ENCODE data around the gene SPZ1. TPM values are rescaled to one million over a fixed set of nuclear protein-coding genes. Genes with fewer than 3 reads are reported as not detected.

SPZ1 gene
- total RNA-seq, 2 experiments from 2014 or later: not detected

DNA sequence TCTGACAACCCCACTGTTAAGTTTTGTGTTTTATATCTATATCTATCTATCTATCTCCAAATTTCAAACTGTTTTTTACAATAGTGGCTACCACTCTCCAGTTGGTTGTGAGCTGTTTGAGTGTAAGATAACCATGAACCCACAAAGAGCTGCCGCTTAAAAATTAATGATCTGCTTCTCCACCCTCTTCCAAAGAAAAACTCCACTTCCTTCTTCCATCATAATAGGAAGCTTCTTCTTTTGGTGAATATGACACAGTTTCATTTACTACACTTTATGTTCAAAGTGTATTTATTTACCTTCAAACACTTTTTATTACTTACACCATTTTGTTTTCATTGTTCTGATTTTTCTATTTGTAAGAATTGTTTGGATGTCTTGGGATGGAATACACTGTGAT is 37.9 kb downstream of the SPZ1 start:
- intact Hi-C loops (cut with micrococcal nuclease; ENCODE audit: unreplicated experiment): no loop called here
- Histone ChIP-seq H3K27ac (ENCODE audit: low read depth, low read length, poor library complexity, severe bottlenecking) (no peak overlapping the region), H3K79me2 (ENCODE audit: insufficient read depth, low read depth, low read length) (no peaks in the 10 kb centered on the region), H3K9me2 (ENCODE audit: insufficient read depth, low read length) (no peaks in the 10 kb centered on the region), H3K4me2 (ENCODE audit: low read length) (no peak overlapping the region), H4K20me1 (ENCODE audit: insufficient read depth, low read length) (no peaks in the 10 kb centered on the region), H3K4me1 (ENCODE audit: insufficient read depth, low read length, poor library complexity, severe bottlenecking) (no peaks in the 10 kb centered on the region), H2AFZ (ENCODE audit: low read length) (no peak overlapping the region), H3K9me3 (ENCODE audit: low read length) (no peaks in the 10 kb centered on the region), H3K4me3 (ENCODE audit: low read depth, low read length, poor library complexity, severe bottlenecking) (no peak overlapping the region), H3K36me3 (ENCODE audit: insufficient read depth, low read length) (no peaks in the 10 kb centered on the region)
- no peak for DNase-seq (ENCODE audit: low spot score)
- no peak for TF ChIP-seq EZH2phosphoT487 (IDR thresholded peaks at IDR 0.05; ENCODE audit: borderline replicate concordance, low read depth, low read length)
- TF ChIP-seq, protein P1, sequence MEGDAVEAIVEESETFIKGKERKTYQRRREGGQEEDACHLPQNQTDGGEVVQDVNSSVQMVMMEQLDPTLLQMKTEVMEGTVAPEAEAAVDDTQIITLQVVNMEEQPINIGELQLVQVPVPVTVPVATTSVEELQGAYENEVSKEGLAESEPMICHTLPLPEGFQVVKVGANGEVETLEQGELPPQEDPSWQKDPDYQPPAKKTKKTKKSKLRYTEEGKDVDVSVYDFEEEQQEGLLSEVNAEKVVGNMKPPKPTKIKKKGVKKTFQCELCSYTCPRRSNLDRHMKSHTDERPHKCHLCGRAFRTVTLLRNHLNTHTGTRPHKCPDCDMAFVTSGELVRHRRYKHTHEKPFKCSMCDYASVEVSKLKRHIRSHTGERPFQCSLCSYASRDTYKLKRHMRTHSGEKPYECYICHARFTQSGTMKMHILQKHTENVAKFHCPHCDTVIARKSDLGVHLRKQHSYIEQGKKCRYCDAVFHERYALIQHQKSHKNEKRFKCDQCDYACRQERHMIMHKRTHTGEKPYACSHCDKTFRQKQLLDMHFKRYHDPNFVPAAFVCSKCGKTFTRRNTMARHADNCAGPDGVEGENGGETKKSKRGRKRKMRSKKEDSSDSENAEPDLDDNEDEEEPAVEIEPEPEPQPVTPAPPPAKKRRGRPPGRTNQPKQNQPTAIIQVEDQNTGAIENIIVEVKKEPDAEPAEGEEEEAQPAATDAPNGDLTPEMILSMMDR (conservative IDR thresholded peaks at IDR 0.05; ENCODE audit: low read length): no peak
- POLR2A ChIA-PET: interaction anchor here (0.8 to 1.1 kb wide), 2 partner anchors 11 to 17 kb away, joined by 3 read pairs; no protein-coding TSS in a partner anchor
- BruUV-seq (replicated peaks): no TSS peak
- CTCF ChIA-PET (ENCODE audit: unreplicated experiment): no interaction called here

DNA sequence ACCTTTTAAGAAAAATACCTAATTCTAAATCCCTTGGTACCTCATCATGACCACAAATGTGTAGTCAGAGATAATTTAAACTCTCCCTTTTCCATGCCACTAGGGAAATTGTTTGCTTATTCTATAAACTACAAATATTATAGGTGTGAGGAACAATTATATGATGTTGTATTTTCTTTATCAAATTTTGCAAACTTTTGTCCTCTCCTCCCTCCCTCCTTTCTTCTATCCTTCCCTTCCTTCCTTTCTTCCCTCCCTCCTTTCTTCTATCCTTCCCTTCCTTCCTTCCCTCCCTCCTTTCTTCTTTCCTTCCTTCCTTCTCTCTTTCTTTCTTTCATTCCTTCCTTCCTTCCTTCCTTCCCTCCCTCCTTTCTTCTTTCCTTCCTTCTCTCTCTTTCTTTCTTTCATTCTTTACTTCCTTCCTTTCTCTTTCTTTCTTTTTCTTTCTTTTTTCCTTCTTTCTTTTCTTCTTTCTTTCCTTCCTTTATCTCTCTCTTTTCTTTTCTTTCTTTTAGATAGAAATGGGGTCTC is 41.2 kb downstream of the SPZ1 start:
- Histone ChIP-seq H4K20me1 (ENCODE audit: insufficient read depth, low read length) (no peaks in the 10 kb centered on the region), H3K4me3 (ENCODE audit: low read depth, low read length, poor library complexity, severe bottlenecking) (no peak overlapping the region), H3K4me2 (ENCODE audit: low read length) (no peak overlapping the region), H3K36me3 (ENCODE audit: insufficient read depth, low read length) (no peaks in the 10 kb centered on the region), H3K9me3 (ENCODE audit: low read length) (no peaks in the 10 kb centered on the region), H3K27ac (ENCODE audit: low read depth, low read length, poor library complexity, severe bottlenecking) (no peak overlapping the region), H3K9me2 (ENCODE audit: insufficient read depth, low read length) (no peaks in the 10 kb centered on the region), H2AFZ (ENCODE audit: low read length) (no peak overlapping the region), H3K4me1 (ENCODE audit: insufficient read depth, low read length, poor library complexity, severe bottlenecking) (no peaks in the 10 kb centered on the region), H3K79me2 (ENCODE audit: insufficient read depth, low read depth, low read length) (no peaks in the 10 kb centered on the region)
- BruUV-seq (replicated peaks): no TSS peak
- ChIA-PET POLR2A (interaction anchor here (0.8 kb wide), 1 partner anchor 8 kb away, joined by 3 read pairs; no protein-coding TSS in a partner anchor), CTCF (ENCODE audit: unreplicated experiment) (no interaction called here)
- TF ChIP-seq, protein P1 (conservative IDR thresholded peaks at IDR 0.05; ENCODE audit: low read length): no peak
- no peak for TF ChIP-seq EZH2phosphoT487 (IDR thresholded peaks at IDR 0.05; ENCODE audit: borderline replicate concordance, low read depth, low read length)
- DNase-seq (ENCODE audit: low spot score): no peak
- intact Hi-C loops (cut with micrococcal nuclease; ENCODE audit: unreplicated experiment): no loop called here

DNA sequence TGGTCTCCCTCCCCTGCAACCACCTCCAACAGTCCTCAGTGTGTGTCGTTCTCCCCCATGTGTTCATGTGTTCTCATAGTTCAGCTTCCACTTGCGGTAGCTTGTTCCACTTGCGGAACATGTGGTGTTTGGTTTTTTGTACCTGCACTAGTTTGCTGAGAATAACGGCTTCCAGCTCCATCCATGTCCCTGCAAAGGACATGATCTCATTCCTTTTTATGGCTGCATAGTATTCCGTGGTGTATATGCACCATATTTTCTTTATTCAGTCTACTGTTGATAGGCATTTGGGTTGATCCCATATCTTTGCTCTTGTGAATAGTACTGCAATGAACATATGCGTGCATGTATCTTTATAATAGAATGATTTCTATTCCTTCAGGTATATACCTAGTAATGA is 45.1 kb downstream of the SPZ1 start:
- no TSS peak for BruUV-seq (replicated peaks)
- H3K36me3 ChIP-seq (ENCODE audit: insufficient read depth, low read length): no peaks in the 10 kb centered on the region
- DNase-seq (ENCODE audit: low spot score): no peak
- H4K20me1 ChIP-seq (ENCODE audit: insufficient read depth, low read length): no peaks in the 10 kb centered on the region
- no peaks in the 10 kb centered on the region for H3K9me2 ChIP-seq (ENCODE audit: insufficient read depth, low read length)
- no peaks in the 10 kb centered on the region for H3K79me2 ChIP-seq (ENCODE audit: insufficient read depth, low read depth, low read length)
- no peaks in the 10 kb centered on the region for H3K9me3 ChIP-seq (ENCODE audit: low read length)
- no peak overlapping the region for H3K4me2 ChIP-seq (ENCODE audit: low read length)
- TF ChIP-seq EZH2phosphoT487 (IDR thresholded peaks at IDR 0.05; ENCODE audit: borderline replicate concordance, low read depth, low read length): no peak
- TF ChIP-seq, protein P1 (conservative IDR thresholded peaks at IDR 0.05; ENCODE audit: low read length): no peak
- H3K27ac ChIP-seq (ENCODE audit: low read depth, low read length, poor library complexity, severe bottlenecking): no peak overlapping the region
- CTCF ChIA-PET (ENCODE audit: unreplicated experiment): interaction anchor here (0.6 kb wide), 1 partner anchor 54 kb away, joined by 3 read pairs; no protein-coding TSS in a partner anchor
- H2AFZ ChIP-seq (ENCODE audit: low read length): no peak overlapping the region
- POLR2A ChIA-PET: interaction anchor here (0.6 to 1.2 kb wide), 4 partner anchors 33 to 176 kb away, joined by 3 to 5 read pairs (median 3); no protein-coding TSS in a partner anchor
- no peak overlapping the region for H3K4me3 ChIP-seq (ENCODE audit: low read depth, low read length, poor library complexity, severe bottlenecking)
- no peaks in the 10 kb centered on the region for H3K4me1 ChIP-seq (ENCODE audit: insufficient read depth, low read length, poor library complexity, severe bottlenecking)
- intact Hi-C loops (cut with micrococcal nuclease; ENCODE audit: unreplicated experiment): no loop called here
